OCI-M2 (cell line): ENCODE results near the gene MICOS13.
A peak's percentile ranks its signal among the peaks of the same experiment; 100 is the strongest.

Source experiments
- DNase-seq: peaks from one replicate; lab custom pipeline; 2025; ENCODE audit not compliant: unreplicated experiment; lab: John Stamatoyannopoulos, UW

Gene MICOS13

DNA sequence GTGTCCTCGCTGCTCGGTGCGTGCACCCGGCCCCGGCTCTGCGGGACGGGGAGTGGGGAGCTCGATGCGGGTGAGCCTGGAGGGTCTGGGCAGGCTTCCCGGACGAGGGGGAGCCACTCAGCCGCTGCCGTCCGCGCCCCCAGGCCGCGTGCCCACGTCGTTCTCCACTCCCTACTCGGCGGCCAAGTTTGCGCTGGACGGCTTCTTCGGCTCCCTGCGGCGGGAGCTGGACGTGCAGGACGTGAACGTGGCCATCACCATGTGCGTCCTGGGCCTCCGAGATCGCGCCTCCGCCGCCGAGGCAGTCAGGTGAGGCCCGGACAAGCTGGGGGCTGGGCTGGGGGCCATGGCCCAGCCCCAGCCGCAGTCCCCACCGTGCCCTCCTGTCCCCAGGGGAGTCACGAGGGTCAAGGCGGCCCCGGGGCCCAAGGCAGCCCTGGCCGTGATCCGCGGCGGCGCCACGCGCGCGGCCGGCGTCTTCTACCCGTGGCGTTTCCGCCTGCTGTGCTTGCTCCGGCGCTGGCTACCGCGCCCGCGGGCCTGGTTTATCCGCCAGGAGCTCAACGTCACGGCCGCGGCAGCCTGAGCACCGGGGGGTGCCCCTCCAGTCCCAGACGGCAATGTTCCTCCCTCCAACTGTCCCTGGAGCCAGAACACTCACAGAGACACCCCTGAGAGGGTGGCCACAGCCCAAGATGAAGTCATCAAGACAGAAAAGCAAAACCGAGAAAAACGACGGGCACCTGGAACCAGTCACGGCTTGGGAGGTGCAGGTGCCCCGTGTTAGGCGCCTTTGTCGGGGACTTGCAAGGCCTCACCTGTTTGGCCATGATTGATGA lies 7.3 kb upstream of the MICOS13 start:
- DNase-seq = no peak

DNA sequence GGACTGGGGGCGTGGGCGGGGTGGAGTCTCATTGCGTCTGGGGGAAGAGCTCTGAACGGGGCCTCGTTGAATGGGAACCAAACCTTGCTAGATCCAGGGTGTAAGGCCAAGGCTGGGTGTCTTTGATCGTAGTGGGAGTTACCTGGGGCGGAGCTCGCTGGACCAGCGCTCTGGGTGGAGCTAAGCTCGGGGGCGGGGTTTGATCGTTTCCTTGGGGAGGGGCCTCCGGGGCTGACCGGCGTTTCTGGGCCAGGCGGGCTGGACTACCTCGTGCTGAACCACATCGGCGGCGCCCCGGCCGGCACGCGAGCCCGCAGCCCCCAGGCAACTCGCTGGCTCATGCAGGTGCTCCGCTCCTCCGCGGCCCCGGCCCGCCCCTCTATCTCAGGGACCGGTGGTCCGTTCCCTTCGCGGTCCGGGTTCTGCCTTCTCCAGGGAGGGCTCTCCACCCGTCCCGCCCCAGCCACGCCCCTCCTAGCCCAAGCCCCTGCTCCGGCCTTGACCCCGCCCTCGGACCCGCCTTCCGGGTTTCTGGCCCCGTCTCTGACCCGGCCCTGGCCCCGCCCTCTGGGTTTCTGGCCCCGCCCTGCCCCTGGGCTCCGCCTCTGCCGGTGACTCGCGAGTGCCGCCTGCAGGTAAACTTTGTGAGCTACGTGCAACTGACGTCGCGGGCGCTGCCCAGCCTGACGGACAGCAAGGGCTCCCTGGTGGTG lies 6.5 kb upstream of the MICOS13 start:
- DNase-seq = peak; percentile 82

GRCh38 chr19:5686326-5686646 lies 6.0 kb upstream of the MICOS13 start:
- no peak for DNase-seq

- DNase-seq = no peak
Observed at GRCh38 chr19:5684694-5685430, 4.5 kb upstream of the MICOS13 start.

- no peak for DNase-seq
Observed at GRCh38 chr19:5683177-5683886, 3.0 kb upstream of the MICOS13 start.

- no peak for DNase-seq
Observed at GRCh38 chr19:5682107-5682482, 1.8 kb upstream of the MICOS13 start.

GRCh38 chr19:5681391-5682106 lies 1.2 kb upstream of the MICOS13 start:
- DNase-seq = no peak

- DNase-seq = no peak
Observed at GRCh38 chr19:5680084-5680436, 256 bp downstream of the MICOS13 start.

DNA sequence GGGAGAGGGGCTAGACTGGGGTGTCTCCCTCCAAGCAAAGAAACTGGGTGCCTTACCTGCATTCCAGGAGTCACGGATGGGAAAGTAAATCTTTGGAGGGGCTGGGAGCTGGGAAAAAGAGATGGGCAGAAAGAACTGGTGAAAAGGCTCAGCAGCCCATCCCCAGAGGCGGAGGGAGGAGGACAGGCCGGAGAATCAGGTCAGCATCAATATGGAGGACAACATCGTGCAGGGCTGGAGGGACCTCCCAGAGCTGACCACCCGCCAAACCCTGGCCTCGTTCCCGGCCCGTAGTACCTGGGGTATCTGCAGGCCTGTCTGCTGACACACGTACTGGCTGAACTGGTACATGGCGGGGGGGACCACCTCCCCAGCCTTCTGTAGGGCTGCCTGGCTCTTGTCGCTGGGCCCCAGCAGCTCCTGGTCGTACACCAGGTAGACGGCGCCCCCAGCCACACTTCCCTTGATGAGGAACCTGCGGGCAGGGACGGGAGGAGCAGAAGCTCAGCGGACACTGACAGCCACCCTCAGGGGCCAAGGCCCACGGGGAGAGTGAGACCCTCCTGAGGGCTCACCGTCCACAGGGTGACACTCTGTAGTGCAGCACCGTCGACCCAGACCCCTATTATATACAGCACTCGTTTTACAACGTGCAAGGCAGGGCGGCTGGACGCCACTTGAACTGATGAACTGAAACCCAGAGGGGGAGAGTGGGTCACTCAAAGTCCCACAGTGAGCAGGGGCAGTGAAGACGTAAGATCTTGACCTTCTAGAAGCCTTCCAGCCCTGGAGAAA lies 830 bp downstream of the MICOS13 start:
- no peak for DNase-seq

DNA sequence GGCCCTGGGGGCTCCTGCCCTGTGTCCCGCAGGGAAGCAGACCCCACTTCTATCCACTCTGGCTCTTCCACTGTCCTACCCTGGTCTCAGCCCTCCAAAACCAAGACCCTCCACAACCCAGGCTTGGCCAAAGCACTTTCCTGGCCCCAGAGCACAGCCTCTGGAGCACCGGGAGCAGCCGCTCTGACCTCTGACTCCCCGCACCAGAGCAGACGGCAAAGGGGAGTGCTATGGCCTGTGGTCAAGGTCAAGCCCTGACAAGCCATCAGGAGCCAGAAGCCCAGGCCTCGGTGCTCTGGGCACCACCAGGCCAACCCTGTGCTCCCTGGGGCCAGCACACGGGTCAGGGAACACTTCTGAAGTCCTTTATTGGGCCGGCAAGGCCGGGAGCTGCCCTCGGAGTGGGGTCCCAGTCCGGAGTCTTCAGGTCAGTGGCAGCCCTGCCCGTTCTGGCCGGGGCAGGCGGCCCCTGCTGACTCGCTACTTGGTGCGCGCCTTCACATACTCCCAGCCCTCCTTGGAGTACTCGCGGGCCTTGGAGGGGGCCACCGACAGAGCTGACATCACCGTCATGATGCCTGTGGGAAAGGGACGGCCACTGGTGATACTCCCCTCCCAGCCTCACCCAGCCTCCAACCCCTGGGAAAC lies 2.1 kb downstream of the MICOS13 start:
- DNase-seq = no peak

GRCh38 chr19:5677580-5677979 lies 2.7 kb downstream of the MICOS13 start:
- no peak for DNase-seq

DNA sequence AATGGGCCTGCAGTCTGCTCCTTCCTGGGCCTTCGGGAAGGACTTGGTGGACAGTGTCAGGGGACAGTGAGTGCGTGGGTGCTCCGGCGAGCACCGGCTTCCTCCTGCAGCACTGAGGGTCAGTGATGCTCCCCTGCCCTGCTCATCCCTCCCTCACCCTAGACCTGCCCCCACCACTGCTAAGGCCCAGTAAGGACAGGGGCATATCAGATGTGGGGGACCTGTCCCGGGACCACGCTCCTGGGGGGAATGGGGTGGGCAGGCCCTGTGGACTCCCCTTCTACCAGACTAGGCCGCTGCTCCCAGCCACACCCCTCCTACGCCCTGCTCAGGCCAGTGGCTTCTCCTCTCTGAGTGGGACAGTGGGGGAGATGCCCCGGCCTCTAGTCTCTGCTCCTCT lies 3.2 kb downstream of the MICOS13 start:
- no peak for DNase-seq

DNA sequence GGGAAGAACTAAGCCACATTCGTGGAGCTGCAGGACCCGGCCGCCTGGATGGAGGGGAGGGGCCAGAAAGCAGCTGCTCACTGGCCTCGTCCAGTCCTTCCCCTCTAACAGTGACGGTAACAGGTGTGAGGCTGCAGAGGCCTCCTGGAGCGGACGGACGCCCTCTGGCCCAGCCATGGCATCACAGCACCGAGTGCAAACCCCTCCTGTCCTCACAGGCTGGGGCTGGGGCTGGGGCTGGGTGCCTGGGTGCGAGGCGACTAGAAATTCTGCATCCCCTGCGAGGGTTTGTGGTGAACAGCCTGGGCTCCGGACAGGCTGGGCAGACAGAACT lies 3.6 kb downstream of the MICOS13 start:
- DNase-seq = no peak

GRCh38 chr19:5676105-5676771 lies 4.1 kb downstream of the MICOS13 start:
- no peak for DNase-seq

DNA sequence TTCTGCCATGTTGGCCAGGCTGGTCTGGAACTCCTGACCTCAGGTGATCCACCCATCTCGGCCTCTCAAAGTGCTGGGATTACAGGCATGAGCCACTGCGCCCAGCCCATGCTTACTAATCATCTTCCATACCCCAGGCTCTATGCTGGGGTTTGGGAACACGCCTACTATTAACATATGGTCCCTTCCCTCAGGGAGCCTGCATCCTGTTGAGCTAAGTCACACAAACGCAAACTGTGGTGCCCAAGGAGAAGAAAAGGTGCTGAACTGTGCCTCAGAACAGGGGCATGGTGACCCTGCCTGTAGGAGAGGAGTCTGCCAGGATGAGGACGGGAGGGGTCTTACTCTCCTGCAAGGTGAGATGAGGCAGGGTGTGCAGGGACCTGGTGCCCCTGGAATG lies 5.6 kb downstream of the MICOS13 start:
- no peak for DNase-seq

DNA sequence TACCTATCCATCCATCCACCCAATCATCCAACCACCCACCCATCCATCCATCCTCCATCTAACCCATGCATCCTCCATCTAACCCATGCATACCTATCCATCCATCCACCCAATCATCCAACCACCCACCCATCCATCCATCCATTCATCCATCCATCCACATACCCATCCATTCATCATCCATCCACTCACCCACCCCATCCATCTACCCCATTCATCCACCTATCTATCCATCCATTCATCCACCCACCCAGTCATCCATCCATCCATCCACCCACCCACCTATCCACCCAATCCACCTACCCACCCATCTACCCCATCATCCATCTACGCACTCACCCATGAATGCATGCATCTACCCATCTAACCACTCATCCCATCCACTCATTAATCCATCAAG lies 6.6 kb downstream of the MICOS13 start:
- DNase-seq = no peak

DNA sequence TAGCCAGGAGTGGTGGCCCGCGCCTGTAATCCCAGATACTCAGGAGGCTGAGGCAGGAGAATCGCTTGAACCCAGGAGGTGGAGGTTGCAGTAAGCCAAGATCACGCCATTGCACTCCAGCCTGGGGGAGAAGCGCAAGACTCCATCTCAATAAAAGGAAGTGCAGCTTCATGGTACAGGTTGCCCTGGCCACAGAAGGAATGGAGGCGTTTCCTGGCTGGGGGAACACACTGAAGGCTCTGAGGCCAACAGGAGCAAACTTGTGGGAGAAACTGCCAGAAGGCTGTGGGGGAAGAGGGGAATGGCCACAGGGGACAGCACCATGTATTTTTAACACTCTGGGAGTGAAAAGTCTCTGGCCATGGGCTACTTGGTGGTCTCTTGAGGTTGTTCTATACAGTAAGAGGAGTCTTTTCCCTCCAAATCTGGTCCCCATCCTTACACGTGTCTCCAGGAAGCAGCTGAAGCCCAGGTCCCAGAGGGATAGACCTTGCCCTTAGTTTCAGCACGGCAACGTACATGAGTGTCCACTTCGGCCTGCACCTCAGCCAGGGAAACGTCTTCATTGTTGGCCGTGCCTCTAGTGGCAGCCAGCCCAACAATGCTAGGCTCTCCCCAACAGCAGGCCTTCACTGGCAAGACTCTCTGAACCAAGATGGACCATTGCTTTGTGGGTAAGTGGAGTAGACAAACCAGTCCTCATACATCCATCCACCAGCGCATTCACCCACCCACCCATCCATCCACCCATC lies 7.4 kb downstream of the MICOS13 start:
- no peak for DNase-seq

DNA sequence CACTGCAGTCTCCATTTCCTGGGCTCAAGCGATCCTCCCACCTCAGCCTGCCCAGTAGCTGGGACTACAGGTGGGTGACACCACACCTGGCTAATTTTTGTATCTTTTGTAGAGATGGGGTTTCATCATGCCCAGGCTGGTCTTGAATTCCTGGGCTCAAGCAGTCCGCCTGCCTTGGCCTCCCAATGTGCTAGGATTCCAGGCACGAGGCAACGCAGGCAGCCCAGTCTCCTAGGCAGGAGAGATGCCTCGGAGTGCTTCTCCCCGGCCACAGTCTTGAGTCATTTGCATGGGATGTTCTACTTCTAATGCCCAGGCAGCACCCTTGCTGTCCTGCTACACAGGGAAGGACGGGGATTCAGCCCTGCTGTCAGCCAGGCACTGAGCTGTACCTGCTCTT lies 8.7 kb downstream of the MICOS13 start:
- DNase-seq = no peak
